AML-193 (cell line): ENCODE results near the gene FAM47A.

ENCODE experiments used
- DNase-seq, 2 experiments: peaks; one replicate each; lab custom pipeline; 2025; lab: John Stamatoyannopoulos, UW

The FAM47A gene

GRCh38 chrX:34132028-34132427, at the start of gene FAM47A:
Gene FAM47A (minus strand): TSS chrX:34132314. CDS start chrX:34132278, 36 bp downstream.
- DNase-seq, result no peak

DNA sequence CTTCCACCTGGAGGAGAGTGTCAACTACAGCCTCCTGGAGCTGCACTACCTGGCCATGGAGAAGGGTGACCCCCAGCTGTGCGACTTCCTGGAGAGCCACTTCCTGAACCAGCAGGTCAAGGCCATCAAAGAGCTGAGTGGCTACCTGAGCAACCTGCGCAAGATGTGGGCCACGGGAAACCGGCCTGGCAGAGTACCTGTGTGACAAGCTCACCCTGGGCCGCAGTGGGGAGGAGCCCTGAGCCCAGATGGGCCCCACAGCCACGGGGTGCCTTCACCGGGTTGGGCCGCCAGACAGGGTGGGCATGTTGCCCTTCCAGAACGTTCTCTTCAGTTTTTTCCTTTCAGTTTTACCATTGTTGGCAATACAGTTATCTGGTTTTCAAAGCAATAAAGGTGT, 15.2 kb upstream of the FAM47A start:
- no peak for DNase-seq

DNA sequence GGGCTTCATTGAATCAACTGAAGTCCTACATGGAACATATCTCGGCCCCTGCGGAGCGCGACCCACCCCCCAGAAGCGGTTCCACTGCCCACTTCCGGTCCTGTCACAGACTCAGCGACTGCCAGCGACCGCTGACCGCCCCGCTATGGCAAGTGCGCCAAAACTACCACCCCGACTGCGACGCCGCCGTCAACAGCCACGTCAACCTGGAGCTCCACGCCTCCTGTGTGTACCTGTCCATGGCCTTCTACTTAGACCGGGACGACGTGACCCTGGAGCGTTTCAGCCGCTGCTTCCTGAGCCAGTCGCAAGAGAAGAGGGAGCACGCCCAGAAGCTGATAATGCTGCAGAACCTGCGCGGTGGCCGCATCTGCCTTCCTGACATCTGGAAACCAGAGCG, 14.8 kb upstream of the FAM47A start:
- no peak for DNase-seq

DNA sequence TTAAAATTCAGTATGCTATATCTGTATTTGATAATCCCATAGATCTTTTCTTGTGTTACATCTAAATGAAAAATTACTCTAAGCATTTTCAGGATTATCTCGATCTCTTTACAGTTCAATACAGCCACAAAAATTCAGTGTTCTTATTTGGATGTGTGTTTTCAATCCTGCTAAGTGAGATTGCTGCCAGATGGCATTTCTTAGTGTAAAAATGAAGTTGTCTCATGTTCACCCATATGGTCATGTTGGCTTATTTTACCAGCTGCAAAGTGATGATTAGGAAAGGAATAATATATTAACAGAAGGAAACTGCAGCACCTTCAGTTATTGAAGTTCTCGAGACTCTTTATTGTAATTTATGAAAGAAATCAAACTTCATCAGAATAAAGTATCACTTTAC, 12.1 kb upstream of the FAM47A start:
- no peak for DNase-seq

- no peak for DNase-seq
Measured at GRCh38 chrX:34140816-34141215, 8.7 kb upstream of the FAM47A start.

DNA sequence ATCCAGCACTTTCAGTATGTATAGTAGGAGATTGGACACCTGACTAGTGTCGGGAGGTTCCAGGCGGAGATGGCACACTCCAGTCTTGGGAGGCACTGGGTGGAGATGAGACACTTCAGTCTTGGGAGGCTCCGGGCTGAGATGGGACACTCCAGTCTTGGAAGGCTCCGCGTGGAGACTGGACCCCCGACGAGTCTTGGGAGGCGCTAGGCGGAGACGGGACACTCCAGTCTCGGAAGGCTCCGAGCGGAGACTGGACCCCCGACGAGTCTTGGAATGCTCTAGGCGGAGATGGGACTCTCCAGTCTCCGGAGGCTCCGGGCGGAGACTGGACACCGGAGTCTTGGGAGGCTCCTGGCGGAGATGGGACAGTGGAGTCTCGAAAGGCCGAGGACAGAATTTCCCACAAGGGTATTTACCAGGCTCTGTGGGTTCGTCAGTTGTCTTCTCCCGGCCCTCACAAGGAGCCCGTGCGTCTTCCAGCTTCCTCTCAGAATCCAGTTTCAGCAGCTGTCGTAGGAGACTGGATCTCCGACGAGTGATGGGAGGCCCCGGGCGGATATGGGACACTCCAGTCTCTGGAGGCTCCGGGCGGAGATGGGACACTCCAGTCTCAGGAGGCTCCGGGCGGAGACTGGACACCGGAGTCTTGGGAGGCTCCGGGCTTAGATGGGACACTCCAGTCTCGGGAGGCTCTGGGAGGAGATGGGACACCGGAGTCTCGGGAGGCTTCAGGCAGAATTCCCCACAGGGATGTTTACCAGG, 952 bp downstream of the FAM47A start:
- no peak for DNase-seq

DNA sequence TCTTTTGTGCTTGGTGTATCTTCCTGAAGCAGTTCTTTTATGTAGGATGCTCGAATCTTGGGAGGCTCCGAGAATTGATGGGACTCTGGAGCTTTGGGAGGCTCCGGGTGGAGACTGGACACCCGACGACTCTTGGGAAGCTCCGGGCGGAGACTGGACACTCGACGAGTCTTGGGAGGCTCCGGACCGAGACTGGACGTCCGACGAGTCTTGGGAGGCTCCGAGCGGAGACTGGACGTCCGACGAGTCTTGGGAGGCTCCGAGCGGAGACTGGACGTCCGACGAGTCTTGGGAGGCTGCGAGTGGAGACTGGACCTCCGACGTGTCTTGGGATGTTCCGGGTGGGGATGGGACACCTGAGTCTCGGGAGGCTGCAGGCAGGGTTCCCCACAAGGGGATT, 1.6 kb downstream of the FAM47A start:
- DNase-seq, result no peak

GRCh38 chrX:34126011-34126410, 6.1 kb downstream of the FAM47A start:
- no peak for DNase-seq

DNA sequence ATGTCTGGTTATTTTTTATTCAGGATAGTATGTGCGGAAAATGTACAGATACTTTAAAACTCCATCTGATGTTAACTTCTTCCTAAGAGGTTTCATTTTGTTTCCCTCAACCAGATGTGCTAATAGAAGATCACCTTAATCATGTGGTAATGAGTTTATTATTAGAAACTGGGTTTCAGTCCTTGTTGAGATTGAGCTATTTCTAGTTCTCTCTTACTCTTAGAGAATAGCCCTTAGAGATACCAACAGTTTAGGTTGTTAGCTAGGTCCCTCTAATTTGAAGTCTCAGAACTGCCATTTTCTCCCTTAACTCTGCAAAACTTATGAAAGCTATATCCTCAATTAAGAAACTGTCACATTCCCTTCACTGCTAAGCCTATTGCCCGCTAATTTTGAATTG, 13.0 kb downstream of the FAM47A start:
- DNase-seq, result no peak

DNA sequence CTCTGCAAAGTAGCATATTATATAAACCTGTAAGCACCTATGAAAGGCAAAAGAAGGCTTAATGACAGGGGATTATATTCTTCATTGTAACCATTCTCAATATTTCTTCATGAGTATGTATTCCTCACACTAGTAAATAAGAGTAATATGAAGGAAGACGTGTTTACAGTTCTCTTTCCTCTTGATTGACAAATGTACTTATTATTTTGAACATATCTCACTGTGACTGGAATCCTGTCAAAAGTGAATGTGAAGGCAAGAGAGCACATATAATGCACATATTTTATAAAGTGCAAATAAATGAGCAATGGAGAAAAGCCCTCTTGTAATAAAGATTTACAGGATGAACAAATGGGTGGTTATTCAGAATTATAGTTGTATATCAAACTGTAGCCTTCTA, 19.7 kb downstream of the FAM47A start:
- no peak for DNase-seq
